ENCODE measurements around the gene PPP1R12B.
"Not testable (repeated sequence)": the region's sequence is repeated elsewhere in the genome, so short reads cannot be mapped to it uniquely, and the experiment has no call there.

GRCh38 chr1:202484820-202485219 lies 136.3 kb downstream of the PPP1R12B start:
- not testable (repeated sequence) for TF ChIP-seq CTCF (IDR thresholded peaks at IDR 0.05); POLR2AphosphoS5 (IDR thresholded peaks at IDR 0.05; ENCODE audit: low read depth, low read length); TCF7L2 (IDR thresholded peaks at IDR 0.05; ENCODE audit: low read depth, low read length)

All from Panc1 (cell line).